DND-41 (cell line): ENCODE data around the gene THBS2.

Source experiments
- CTCF ChIP-seq: IDR thresholded peaks from 2 replicates; pipeline ENCODE4 v1.5.1; 2012; ENCODE audit warnings: borderline replicate concordance, low read length, moderate library complexity, mild to moderate bottlenecking; ENCODE audit not compliant: poor library complexity, severe bottlenecking; ENCODE audit errors: extremely low read depth
- EZH2 ChIP-seq: IDR thresholded peaks from 3 replicates; pipeline ENCODE4 v1.6.1; 2012; ENCODE audit warnings: borderline replicate concordance, low read depth, mild to moderate bottlenecking, moderate library complexity, low read length, inconsistent platforms; ENCODE audit not compliant: severe bottlenecking

GRCh38 chr6:169213814-169214520, 39.7 kb downstream of the THBS2 start:
- TF ChIP-seq CTCF (no peak), EZH2 (no peak)
